ENCODE measurements around the gene FAM199X. TPM values are rescaled to one million over a fixed set of nuclear protein-coding genes. Genes with fewer than 3 reads are reported as not detected.
"Not testable (repeated sequence)": the region's sequence is repeated elsewhere in the genome, so short reads cannot be mapped to it uniquely, and the experiment has no call there.

The FAM199X gene
- total RNA-seq, 3 donors from 2014 or later: 24.9 to 42.0 (median 41.9) TPM

DNA sequence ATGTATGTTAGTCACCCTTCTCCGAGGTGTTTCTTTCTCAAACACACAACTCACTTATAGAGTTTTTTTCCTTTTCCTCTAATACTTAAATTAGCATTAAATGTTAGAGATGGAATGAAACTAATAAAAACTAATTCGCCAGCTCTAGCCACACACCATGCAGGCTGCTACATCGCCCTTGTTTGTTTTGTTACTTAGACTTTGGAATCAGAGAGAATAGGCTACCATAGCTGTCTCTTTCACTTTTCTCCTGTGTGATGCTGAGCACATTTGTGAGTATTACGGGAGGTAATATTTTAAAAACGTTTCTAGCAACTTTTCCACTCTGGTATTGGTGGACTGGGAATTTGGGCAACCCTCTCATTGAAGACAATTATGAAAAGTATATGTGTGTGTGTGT is 44.9 kb downstream of the FAM199X start:
- no peaks in the 10 kb centered on the region for H3K36me3 ChIP-seq
- no peaks in the 10 kb centered on the region for H3K4me1 ChIP-seq
- H3K27ac ChIP-seq: no peak overlapping the region
- DNase-seq (ENCODE audit: low spot score in 2 of 2): no peak
- H3K9me3 ChIP-seq: no peaks in the 10 kb centered on the region
- intact Hi-C loops (cut with DNase I; ENCODE audit: low total_unique reads): no loop called here
- TF ChIP-seq POLR2A (IDR thresholded peaks at IDR 0.05) (no peak), POLR2AphosphoS5 (IDR thresholded peaks at IDR 0.05) (no peak)
- TF ChIP-seq, protein P1, sequence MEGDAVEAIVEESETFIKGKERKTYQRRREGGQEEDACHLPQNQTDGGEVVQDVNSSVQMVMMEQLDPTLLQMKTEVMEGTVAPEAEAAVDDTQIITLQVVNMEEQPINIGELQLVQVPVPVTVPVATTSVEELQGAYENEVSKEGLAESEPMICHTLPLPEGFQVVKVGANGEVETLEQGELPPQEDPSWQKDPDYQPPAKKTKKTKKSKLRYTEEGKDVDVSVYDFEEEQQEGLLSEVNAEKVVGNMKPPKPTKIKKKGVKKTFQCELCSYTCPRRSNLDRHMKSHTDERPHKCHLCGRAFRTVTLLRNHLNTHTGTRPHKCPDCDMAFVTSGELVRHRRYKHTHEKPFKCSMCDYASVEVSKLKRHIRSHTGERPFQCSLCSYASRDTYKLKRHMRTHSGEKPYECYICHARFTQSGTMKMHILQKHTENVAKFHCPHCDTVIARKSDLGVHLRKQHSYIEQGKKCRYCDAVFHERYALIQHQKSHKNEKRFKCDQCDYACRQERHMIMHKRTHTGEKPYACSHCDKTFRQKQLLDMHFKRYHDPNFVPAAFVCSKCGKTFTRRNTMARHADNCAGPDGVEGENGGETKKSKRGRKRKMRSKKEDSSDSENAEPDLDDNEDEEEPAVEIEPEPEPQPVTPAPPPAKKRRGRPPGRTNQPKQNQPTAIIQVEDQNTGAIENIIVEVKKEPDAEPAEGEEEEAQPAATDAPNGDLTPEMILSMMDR (IDR thresholded peaks at IDR 0.05): no peak
- no peak overlapping the region for H3K4me3 ChIP-seq
- peaks cover 0 to 45% of the 10 kb centered on the region in 2 donors for H3K27me3 ChIP-seq

DNA sequence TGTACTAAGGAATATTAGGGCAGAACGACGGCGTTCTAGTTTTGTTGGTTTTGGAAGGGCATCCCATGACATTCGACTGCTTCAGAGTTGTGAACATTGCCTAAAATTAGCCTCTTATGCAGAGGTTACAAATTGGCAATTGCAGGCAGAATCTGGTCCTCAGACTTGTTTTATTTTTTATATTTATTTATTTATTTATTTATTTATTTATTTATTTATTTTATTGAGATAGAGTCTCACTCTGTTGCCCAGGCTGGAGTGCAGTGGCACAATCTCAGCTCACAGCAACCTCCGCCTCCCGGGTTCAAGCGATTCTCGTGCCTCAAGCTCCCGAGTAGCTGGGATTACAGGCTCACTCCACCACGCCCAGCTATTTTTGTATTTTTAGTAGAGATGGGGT is 63.8 kb downstream of the FAM199X start:
- DNase-seq (ENCODE audit: low spot score in 2 of 2); intact Hi-C loops (cut with DNase I; ENCODE audit: low total_unique reads); H3K27ac ChIP-seq; H3K4me3 ChIP-seq; H3K36me3 ChIP-seq; H3K9me3 ChIP-seq; H3K4me1 ChIP-seq: not testable (repeated sequence)
- H3K27me3 ChIP-seq: peaks cover 0 to 43% of the 10 kb centered on the region in 2 donors

Other genes starting within 250 kb of the FAM199X start
- 1 to 10 TPM; 5.6 to 9.5 (median 5.6) TPM for gene TMSB15B, start 203.8 kb upstream of the FAM199X start, total RNA-seq
- gene H2BW1, start 152.7 kb upstream of the FAM199X start, total RNA-seq: not detected
- gene H2BW2, start 126.5 kb upstream of the FAM199X start, total RNA-seq: not detected
- gene TMSB15C, start 90.2 kb upstream of the FAM199X start, total RNA-seq: 1 to 10 TPM; 1.8 to 6.2 (median 4.1) TPM
- 1 to 10 TPM in 2 of 3 donors, under 1 TPM in 1; 0.59 to 5.2 (median 1.1) TPM for gene ZCCHC18, start 53.9 kb upstream of the FAM199X start, total RNA-seq
- 10 to 100 TPM; 16.4 to 21.1 (median 17.6) TPM for gene SLC25A53, start 9.4 kb upstream of the FAM199X start, total RNA-seq
- gene ESX1, start 88.5 kb downstream of the FAM199X start, total RNA-seq: not detected

All from breast epithelium (tissue), 4 donors.